Measurements from ENCODE around the gene USF3.
"Not testable (repeated sequence)": the region's sequence is repeated elsewhere in the genome, so short reads cannot be mapped to it uniquely, and the experiment has no call there.

Gene USF3

GRCh38 chr3:113648524-113648923, 47.9 kb downstream of the USF3 start:
- DNase-seq: no peak

GRCh38 chr3:113643583-113643982, 52.9 kb downstream of the USF3 start:
- no peak for DNase-seq

GRCh38 chr3:113638910-113639309, 57.5 kb downstream of the USF3 start:
- no peak for DNase-seq

DNA sequence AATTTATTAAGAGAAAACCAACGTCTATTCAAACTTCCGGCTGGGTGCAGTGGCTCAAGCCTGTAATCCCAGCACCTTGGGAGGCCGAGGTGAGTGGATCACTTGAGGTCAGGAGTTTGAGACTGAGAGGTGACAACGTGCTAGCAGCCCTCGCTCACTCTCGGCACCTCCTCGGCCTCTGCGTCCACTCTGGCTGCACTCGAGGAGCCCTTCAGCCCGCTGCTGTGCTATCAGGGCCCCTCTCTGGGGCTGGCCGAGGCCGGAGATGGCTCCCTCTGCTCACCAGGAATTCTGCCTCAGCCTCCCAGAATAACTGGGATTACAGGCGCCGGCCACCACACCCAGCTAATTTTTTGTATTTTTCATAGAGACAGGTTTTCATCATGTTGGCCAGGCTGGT, 58.7 kb downstream of the USF3 start:
- DNase-seq: no peak

DNA sequence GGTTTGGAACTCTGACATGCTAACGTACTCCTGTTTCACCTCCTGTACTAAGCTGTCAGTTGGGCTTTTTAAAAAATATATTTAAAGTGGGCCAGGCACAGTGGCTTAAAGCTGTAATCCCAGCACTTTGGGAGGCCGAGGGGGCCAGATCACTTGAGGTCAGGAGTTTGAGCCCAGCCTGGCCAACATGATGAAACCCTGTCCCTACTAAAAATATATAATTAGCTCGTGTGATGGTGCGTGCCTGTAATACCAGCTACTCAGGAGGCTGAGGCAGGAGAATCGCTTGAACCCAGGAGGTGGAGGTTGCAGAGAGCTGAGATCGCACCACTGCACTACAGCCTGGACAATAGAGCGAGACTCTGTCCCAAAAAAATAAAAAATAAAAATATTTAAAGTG, 60.4 kb downstream of the USF3 start:
- DNase-seq: not testable (repeated sequence)

DNA sequence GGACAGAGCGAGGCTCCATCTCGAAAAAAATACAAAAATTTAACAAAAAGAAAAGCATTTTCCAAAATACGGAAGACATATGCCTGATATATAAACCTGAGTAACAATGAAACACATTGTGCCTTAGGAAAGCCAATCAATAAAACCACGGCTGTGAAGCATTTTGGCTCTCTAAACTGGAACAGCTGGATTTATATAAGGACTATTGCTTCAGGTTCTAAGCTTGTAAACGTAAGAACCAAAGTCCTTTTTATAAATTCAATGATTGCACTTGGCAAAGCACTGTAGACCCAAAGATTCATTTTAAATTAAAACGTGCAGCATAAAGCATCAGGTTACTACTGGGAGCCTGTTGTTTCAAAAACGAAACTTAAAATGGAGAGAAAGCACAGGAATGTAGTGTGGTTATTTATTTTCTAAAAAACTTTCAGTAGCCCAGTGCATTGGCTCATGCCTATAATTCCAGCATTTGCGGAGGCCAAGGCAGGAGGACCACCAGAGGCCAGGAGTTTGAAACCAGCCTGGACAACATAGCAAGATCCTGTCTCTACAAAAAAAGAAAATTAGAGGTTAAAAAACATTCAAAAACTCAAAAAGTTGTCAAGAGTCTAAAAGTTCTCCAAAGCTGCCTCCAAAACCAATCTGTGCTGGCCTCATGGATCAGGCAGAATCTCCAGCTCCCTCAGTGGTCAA, 61.5 kb downstream of the USF3 start:
- no peak for DNase-seq

GRCh38 chr3:113631573-113631972, 64.9 kb downstream of the USF3 start:
- no peak for DNase-seq

GRCh38 chr3:113630956-113631542, 65.4 kb downstream of the USF3 start:
- no peak for DNase-seq

GRCh38 chr3:113629584-113630421, 66.6 kb downstream of the USF3 start:
- DNase-seq: no peak

- no peak for DNase-seq
Measured at GRCh38 chr3:113628788-113629187, 67.7 kb downstream of the USF3 start.

GRCh38 chr3:113628316-113628715, 68.1 kb downstream of the USF3 start:
- no peak for DNase-seq

GRCh38 chr3:113626503-113627371, 69.7 kb downstream of the USF3 start:
- no peak for DNase-seq

DNA sequence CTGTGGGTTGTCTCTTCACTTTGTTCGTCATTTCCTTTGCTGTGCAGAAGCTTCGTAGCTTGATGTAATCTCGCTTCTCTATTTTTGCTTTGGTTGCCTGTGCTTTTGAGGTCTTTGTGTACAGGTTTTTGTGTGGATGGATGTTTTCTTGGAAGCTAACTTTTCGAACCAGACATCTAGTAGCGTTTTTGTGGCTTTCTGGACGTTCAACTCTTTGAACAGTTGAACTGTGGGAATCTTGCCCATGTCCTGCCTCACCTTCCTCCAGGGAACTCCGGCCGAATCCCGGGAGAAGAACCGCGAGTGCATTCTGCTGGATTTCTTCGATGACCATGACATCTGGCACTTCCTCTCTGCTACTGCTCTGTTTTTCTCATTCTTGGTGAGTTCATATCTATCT, 70.6 kb downstream of the USF3 start:
- DNase-seq: no peak

GRCh38 chr3:113623811-113624210, 72.6 kb downstream of the USF3 start:
- DNase-seq: no peak

DNA sequence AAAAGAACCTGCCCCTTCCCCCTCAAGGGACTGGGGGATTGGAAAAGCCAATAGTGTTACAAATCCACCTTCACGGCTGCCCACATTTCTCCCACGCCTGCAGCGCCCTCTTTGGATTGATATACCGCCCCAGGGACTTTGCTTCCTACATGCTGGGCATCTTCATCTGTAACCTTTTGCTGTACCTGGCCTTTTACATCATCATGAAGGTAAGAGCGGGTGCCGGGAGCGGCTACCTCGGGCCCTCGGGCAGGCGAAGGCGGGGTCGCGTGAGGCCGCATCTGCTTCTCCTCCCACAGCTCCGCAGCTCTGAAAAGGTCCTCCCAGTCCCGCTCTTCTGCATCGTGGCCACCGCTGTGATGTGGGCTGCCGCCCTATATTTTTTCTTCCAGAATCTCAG, 73.1 kb downstream of the USF3 start:
- DNase-seq: no peak

- DNase-seq: no peak
Measured at GRCh38 chr3:113620091-113620490, 76.4 kb downstream of the USF3 start.

- no peak for DNase-seq
Measured at GRCh38 chr3:113617726-113618125, 78.7 kb downstream of the USF3 start.

GRCh38 chr3:113615976-113616375, 80.5 kb downstream of the USF3 start:
- DNase-seq: no peak

DNA sequence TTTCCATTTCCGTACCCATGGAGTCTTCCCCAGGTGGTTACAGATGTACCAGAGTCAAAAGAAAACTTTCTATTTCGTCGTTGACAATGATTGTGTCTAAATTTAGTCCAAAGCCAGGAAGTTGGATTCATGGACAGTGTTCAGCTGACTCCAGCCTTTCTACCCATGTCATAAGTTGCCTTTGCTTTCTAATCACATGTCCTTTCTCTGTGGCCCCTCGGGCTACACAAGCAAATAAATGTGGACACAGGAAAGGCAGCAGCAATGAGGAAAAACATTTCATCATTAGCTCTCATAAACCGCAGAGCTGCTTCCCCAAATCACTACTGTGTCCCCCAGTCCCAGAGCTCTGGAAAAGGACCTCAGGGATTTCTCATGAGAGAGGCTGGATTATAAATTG, 82.0 kb downstream of the USF3 start:
- DNase-seq: no peak

GRCh38 chr3:113607219-113607596, 89.2 kb downstream of the USF3 start:
- DNase-seq: no peak

DNA sequence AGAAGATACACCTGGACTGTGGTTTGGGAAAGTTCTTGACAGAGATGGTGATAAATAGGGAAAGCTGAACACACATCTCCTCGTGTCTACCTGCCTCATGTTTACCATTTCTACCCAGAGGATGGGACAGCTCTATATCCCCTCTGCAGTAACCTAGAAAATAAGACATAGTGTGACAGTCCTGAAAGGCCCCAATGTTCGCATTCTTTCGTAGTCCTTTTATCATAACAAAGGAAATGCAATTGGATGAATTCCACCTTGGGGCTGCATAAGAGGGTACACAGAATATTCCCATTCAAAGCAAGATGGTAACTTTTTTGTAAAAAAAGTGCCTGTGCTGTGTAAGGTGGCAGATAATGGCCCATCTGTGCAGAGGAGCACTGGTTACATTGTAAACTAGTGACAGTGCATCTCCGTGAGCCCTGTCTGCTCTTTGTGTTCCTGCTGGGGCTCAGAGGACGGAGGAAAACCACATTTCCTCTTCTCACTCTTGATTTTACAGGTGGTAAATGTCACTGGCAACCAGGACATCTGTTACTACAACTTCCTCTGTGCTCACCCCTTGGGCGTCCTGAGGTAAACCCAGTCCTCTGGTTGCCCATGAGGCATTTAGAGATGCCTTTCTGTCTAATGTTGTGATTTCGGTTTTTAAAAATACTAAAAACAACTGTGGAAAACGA, 89.8 kb downstream of the USF3 start:
- DNase-seq: no peak

GRCh38 chr3:113602836-113603235, 93.6 kb downstream of the USF3 start:
- no peak for DNase-seq

DNA sequence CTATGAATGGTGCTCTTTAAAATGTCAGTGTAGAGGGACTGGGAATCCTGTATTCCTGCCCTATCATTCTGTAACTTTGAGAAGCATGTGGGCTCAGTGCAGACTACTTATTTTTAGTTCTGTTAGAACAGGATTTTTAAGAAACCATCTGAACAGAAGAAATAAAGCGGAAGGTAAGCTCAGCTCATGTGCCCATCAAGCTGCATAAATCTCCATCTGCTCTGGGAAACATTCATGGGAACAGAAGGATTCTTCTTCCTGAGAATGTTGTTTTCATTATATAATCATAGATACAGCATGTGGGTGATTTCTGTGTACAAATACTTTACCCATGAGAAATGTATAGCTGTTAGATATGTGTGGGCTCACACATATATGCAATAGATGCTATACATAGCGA, 94.2 kb downstream of the USF3 start:
- DNase-seq: no peak

All from NCI-H226 (cell line).